ENCODE measurements around the gene RPL35.

RPL35 gene

DNA sequence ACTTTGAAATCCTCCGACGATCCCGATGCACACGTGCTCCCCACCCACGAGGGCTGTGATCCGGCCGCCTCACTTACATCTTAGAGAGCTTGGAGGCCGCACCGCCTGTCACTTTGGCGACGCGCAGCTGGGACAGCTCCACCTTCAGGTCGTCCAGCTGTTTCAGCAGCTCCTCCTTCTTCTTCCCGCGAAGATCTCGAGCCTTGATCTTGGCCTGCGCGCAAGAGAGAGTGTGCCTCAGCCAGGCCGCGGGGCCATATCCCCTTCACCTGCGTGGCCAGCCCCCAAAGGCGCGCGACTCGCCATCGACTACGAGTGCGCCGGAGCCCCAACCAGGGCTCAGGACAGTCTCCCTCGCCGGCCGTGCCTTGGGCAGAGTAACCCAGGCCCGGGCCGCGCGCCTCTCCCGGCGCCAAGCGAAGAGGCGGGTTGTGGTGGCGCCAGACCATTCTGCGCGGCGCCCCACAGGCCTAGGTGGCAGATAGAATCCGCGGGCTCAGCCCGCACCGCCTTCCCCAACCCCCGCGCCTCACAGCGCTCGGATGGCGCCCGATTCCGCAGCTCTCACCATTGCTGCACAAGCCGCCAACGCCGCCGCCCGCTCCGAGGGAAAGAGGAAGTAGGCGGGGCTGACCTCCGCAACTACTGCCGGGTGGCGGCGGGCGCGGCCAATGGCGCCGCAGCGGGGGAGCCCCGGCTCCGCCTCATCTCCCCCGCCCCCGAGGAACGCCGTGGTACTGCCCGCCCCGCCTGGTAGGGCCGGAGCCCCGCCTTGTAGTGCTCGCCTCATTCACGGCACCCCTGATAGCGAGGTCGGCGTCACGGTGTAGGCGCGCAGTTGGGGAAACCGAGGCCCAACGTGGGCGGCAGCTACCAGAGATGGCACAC is at the start of gene RPL35, which contains the start of gene ARPC5L:
Gene RPL35 (minus strand): TSS at position 616 of the 888 bp plus-strand sequence. CDS start 45 bp downstream, at position 571.
Gene ARPC5L (plus strand): TSS at position 789 of the 888 bp plus-strand sequence. CDS start 7,161 bp downstream, outside the sequence.
- peak; percentile 79 for DNase-seq

- DNase-seq = no peak
Measured at GRCh38 chr9:124908098-124908497, 46.3 kb upstream of the RPL35 start.

GRCh38 chr9:124906966-124907365 is 45.2 kb upstream of the RPL35 start:
- DNase-seq = no peak

DNA sequence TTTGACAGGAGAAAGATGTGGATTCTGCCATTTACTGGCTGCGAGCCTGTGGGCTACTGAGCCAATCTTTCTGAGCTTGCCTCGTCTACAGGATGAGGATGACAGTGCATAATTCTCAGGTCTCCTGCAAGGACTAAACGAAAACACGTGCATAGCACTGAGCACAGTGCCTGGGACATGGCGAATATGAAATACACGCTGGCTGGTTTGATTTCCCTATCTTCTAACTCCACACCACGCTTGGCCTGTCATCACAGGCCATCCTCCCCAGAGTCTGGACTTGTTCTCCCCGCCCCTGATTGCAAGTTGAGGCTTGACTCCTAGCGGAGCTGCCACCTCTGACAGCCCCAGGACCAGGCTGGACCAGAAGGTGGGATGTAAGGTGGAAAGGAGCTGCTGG is 38.1 kb upstream of the RPL35 start:
- no peak for DNase-seq

DNA sequence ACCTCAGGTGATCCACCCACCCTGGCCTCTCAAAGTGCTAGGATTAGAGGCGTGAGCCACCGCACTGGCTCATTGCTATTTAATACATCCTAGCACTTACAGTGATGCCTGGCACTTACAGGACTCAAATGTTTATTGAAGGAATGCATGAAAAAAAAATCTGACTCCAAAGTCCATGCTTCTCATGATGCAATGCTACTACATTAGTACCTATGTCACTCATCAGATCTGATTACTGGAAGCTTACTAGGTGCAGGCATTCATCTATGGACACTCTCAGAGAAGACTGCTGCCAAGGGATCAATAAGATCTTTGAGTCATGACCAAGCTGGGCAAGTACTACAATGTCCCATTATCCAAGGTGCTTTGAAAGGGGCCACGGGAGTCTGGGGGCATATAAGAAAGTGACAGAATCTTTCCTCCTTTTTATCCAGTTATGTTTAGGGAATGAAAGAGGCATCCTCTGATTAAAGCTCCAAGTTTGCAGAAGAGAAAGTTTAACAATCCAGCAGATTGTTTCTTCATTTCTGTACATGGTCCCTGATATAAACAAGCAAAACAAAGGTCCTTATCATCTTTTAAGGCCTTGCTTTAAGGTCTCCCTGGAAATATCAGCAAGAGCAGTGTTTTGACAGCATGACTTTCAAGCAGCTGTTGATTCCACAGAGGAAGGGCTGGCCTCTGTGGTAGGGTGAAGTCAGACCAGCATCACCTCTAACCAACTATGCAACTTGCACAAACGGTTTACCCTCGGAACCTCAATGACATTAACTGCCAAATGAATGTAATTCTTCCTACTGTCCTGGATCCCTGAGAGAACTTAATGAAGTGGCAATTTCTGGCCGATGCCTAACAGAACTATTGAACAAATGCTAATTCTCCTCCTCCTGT is 36.1 kb upstream of the RPL35 start:
- no peak for DNase-seq

GRCh38 chr9:124894741-124895170 is 33.0 kb upstream of the RPL35 start:
- no peak for DNase-seq

DNA sequence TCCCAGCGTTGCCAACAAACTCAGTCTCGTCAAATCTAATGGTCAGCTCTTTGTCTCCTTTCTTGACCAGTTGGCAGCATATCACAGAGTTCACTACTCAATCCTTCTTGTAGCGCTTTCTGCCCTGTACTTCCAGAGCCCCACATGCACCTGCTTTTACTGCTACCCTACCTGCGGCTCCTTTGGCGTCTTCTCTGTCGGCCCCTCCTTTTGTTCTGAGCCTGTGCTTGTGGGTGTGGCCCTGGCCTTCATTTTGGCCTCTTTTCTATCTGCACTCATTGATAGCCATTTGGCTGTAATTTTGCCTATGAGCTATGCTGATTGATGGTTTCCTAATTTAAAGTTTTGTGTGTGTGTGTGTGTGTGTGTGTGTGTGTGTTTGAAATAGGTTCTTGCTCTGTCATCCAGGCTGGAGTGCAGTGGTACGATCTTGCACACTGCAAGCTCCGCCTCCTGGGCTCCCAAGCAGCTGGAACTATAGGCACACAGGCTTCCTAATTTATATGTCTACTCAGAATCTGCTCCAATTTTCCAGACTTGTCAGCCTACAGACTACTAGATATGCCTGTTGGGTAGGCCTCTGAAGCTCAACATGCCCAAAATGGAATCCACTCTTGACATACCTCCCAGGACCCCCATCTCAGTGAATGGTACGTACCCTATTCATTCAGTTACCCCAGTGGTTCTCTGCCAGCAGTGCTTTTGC is 32.4 kb upstream of the RPL35 start:
- DNase-seq = no peak

GRCh38 chr9:124890179-124890578 is 28.4 kb upstream of the RPL35 start:
- no peak for DNase-seq

- DNase-seq = no peak
Measured at GRCh38 chr9:124889006-124889405, 27.2 kb upstream of the RPL35 start.

- DNase-seq = no peak
Measured at GRCh38 chr9:124887832-124888231, 26.1 kb upstream of the RPL35 start.

- DNase-seq = no peak
Measured at GRCh38 chr9:124886866-124887492, 25.2 kb upstream of the RPL35 start.

DNA sequence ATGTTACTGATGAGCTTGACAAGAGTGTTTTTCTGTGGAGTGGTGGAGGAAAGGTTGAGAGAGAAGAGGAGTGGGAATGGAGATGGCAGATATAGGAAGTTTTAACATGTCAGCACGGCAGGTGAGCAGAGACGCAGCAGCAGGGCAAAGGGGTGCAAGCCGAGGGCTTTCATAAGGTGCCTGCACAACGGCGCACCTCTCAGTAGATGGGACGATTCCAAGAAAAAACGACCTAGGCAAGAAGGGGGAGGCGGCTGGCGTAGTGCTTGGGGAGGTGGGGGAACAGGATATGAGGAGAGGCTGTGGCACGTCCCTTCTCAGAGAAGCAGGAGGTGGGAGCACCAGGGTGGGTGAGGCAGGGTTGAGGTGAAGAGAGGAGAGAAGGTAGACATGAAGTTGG is 24.7 kb upstream of the RPL35 start:
- no peak for DNase-seq

- DNase-seq = no peak
Measured at GRCh38 chr9:124885551-124885950, 23.8 kb upstream of the RPL35 start.

GRCh38 chr9:124884376-124884775 is 22.6 kb upstream of the RPL35 start:
- DNase-seq = no peak

GRCh38 chr9:124882231-124882630 is 20.5 kb upstream of the RPL35 start:
- DNase-seq = no peak

DNA sequence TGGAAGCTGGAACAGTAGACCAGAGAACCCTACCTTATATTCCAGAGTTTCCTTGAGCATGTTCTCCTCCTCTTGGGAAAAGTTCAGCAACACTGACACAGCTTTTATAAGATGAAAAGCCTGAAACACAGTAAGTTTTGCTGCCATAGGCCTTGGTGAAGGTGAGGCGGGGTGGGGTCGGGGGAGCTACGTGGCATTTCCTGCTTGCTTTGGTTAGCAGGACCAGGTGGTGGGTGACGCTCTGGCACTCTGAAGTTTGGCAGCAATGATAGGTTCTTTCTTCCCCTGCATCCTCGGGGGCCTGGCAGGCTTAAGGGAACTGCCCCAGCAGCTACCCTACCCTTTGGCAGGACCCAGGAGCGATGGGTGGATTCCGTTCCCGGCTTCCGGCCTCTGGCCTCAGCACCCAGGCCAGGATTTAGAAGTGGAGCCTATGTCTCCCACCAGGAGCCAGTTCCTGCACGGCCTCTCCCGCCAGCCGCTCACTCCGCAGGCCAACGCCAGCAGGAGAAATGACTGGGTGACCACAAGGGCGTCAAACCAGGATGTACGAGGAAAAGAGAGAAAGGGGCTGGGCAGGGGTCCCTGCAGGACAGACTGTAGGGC is 19.5 kb upstream of the RPL35 start:
- DNase-seq = no peak

GRCh38 chr9:124880501-124880900 is 18.7 kb upstream of the RPL35 start:
- no peak for DNase-seq

DNA sequence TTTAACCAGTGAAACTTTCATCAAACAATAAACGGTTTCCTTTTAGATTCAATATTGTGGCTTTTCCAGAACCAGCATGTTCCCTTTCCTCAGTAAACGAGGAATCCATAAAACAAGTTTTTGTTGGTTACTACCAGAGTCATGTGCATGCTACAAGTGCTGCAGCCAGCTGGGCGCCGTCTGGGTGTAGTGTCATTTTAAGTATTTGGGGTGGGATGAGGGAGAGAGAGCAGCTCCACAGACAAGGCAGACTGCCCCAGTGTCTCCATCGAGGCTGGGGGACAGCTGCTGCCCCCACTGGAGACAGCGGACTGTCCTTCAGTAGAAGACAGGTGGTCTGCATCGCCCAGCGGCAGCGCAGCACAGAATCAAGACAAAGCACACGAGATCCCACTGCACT is 17.5 kb upstream of the RPL35 start:
- no peak for DNase-seq

DNA sequence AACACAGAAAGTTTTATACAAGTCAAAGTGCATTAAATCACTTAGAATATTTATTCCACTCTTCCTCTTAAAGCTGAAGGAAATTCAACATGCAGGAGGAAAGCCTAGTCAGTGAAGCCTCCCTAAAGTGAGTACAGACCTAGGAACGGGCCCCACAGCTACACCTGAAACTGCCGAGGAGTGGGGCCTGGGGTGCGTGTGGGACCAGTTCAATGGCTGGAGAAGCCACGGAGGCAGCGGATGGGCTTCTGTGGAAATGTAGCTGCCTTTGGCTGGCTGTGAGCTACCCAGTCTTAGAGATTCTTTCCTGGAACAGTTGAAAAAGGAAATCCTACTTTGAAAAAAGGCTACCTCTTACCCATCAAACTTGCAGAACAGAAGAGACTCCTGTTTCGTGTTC is 16.8 kb upstream of the RPL35 start:
- DNase-seq = no peak

DNA sequence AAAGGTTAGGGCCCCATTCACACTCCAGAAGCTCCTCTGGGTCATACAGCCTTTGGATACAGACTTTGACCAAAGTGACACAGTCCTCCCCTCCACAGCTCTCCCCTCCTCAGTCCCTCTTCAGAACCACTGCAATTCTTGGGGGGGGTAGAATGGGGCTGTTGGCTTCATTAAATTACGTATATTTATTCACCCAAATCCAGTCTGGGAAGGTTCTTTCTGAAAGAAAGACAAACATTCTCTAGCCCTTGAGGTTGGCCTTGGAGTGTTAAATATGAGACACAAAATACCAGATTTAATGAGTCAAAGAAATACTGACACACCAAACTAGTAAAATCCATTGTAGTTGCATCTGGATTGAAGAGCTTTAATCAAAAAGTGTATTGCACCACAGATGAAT is 16.3 kb upstream of the RPL35 start:
- no peak for DNase-seq

DNA sequence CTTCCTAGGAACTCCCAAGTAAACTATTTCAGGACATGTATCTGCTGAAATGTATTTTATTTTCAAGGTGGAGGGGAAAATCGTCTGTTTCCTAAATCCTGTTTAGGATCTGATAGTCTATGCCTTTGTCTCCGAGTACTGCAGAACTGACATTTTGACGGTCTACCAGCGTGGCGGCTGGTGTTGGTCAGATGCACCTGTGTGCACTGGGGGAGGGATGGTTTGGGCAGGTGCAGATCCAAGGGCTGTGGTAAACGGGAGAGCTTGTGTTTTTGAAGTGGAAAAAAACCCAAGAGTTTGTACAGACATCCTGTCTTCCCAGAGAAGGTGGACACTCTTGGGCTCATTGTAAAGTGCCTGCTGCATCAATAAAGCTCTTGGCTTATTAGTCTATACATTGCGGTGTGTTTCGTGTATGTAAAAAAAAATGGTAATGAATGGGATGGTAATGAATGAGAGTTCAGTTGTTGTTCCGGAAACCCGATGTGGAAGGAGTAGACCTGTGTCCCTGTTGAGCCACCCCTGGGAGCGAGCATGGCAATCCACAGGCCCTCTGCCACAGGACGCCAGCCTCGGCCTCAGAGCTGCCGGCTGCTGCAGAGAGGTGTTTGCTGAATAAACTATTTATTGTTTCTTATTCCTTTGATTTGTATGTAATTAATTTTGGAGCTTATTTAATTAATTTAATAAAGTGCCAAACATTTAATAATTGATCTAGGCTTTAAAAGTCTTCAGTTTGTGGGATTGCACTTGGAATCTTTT is 15.4 kb upstream of the RPL35 start:
- no peak for DNase-seq

Data from NCI-H524 treated with DMSO at 0.1 percent for 48 hours (cell line).